K562 treated with DMSO at 1 percent for 4 hours (cell line): ENCODE measurements around the gene FBXO38. TPM values are rescaled to one million over a fixed set of nuclear protein-coding genes. Genes with fewer than 3 reads are reported as not detected.

Source experiments
- total RNA-seq: library from RNA; unstranded; fragments of 300-600 nt; gene quantifications from 2 replicates; pipeline ENCODE4 v1.2.3, GENCODE V29; 2022; ENCODE audit not compliant: insufficient read depth

Gene FBXO38, protein sequence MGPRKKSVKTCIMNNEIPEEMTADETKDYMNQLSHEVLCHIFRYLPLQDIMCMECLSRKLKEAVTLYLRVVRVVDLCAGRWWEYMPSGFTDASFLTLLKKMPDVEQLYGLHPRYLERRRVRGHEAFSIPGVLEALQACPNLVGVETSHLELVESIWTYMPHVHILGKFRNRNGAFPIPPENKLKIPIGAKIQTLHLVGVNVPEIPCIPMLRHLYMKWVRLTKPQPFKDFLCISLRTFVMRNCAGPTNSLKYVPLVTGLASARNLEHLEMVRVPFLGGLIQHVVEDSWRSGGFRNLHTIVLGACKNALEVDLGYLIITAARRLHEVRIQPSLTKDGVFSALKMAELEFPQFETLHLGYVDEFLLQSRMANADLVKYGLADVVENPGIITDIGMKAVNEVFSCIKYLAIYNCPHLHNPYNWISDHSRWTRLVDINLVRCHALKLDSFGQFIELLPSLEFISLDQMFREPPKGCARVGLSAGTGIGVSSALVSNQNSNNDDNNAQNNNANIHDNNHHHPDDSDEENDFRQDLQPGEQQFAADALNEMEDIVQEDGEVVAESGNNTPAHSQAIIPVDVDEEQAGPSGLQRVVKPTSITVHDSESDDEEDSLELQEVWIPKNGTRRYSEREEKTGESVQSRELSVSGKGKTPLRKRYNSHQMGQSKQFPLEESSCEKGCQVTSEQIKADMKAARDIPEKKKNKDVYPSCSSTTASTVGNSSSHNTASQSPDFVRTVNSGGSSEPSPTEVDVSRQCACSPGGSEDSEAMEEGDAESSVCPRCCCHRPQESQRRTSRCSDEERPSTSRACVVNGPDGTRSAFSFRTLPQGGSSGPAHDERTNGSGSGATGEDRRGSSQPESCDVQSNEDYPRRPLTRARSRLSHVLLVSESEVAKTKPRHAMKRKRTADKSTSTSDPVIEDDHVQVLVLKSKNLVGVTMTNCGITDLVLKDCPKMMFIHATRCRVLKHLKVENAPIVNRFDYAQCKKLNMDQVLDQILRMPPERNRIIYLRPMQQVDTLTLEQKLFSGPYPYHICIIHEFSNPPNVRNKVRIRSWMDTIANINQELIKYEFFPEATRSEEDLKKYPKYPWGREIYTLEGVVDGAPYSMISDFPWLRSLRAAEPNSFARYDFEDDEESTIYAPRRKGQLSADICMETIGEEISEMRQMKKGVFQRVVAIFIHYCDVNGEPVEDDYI
- total RNA-seq = 11.0 and 17.5 TPM in 2 replicates

DNA sequence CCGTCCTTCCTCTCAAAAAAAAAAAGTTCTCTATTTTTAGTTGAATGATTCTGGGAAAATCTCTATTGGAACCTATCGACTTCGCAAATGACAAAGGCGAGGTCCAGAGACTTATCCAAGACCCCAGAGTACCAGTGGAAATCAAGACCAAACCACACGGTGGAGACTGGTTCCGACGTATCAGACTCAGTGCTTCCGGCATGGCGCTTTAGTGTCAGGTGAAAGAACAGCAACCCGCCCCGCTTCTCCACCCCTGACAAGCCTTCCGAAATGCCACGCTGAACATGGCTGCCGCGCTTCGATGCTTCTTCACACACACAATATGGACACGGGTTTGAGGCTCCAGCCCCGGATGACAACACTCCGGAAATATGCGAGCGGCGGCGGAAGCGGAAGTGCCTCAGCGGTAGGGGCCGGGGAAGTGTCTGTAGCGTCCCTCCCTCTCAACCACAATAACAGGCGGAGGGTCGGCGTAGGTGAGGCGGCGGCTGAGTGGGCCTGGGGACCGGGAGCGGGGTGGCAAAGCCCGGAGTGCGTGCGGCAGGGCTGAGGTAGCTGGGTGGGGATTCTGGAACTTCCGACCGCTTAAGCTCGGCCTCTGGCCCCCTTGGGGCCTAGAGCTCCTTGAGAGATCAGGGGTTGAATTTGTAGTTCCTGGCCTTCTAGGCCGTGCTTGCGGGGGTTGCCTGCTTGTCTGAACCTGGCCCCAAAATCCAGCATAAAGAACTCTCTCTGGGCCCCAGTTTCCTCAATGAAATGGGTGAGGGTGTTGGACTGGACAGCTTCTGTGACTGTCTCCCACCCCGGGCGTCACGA lies at the start of gene FBXO38:
Gene FBXO38 (plus strand): TSS at position 395 of the 816 bp plus-strand sequence. CDS start 10,819 bp downstream, outside the sequence.

DNA sequence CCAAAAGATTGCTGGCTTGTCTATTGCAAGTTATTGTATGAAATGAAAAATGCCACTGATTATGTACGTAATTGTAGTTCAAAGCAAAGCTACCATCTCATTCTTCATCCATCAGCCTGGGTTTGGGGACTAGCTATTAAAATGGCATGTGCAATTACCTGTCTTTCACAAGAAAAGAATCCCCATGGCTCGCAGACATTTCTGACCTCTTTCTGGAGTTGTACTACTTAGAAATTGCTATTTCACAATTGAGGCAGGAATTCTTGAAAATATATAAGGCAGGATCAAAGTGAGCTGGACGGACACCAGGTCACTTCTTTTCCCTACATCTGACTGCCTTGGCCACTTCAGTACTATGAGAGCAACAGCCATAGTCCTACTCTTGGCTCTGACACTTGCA lies 48.5 kb upstream of the FBXO38 start, which contains the start of gene SPINK9:
Gene SPINK9 (plus strand): TSS at position 301 of the 400 bp plus-strand sequence. CDS start 55 bp downstream, at position 356.

Other genes starting within 250 kb of the FBXO38 start
- gene SPINK14, start 215.4 kb upstream of the FBXO38 start, total RNA-seq = not detected in 2 replicates
- gene SPINK6, start 180.9 kb upstream of the FBXO38 start, total RNA-seq = not detected in 2 replicates
- not detected in 2 replicates for gene MARCOL, start 145.4 kb upstream of the FBXO38 start, total RNA-seq
- gene SPINK13, start 115.2 kb upstream of the FBXO38 start, total RNA-seq = not detected in 2 replicates
- not detected in 2 replicates for gene SPINK7, start 71.5 kb upstream of the FBXO38 start, total RNA-seq
- not detected in 2 replicates for gene SPINK9, start 48.4 kb upstream of the FBXO38 start, total RNA-seq